IMR-90 (cell line): ENCODE results near the gene SLC25A40. TPM values are rescaled to one million over a fixed set of nuclear protein-coding genes. Genes with fewer than 3 reads are reported as not detected.

Experiments used
- ATAC-seq: fragments of 200-7000 bp; cut with Tn5 transposase; 2 replicates; pipeline ENCODE4 v1.9.1; 2020; ENCODE audit warnings: low read depth, mild to moderate bottlenecking, moderate library complexity
- BruUV-seq: library from RNA; stranded (reverse); fragments of 400-500 nt; replicated peaks from 2 replicates; lab custom pipeline; 2021; lab: Mats Ljungman, UMichigan
- CTCF ChIA-PET: fragments of 300-600 bp; formaldehyde crosslinking; extraction: SDS; loops from one replicate; lab custom pipeline; 2021; ENCODE audit warnings: antibody characterized with exemption; lab: Yijun Ruan, JAX
- POLR2A ChIA-PET: fragments of 300-600 bp; sonication (Branson Sonifier 250); formaldehyde crosslinking; loops from one replicate; lab custom pipeline; 2022; ENCODE audit warnings: antibody characterized with exemption; ENCODE audit not compliant: unreplicated experiment; lab: Charles Lee
- DNase-seq: peaks from one replicate; pipeline ENCODE4 v3.0.0; 2013
- H2AFZ ChIP-seq: replicated peaks from 2 replicates; pipeline ENCODE3; 2013; ENCODE audit warnings: low read length, mild to moderate bottlenecking; ENCODE audit not compliant: poor library complexity
- H2AK5ac ChIP-seq: 2 replicates; pipeline ENCODE4 v1.6.1; 2013; ENCODE audit warnings: low read depth, low read length, inconsistent platforms
- H2AK9ac ChIP-seq: replicated peaks from 2 replicates; pipeline ENCODE3; 2013; ENCODE audit warnings: mild to moderate bottlenecking, low read depth, low read length, moderate library complexity; ENCODE audit not compliant: poor library complexity
- H2BK120ac ChIP-seq: 2 replicates; pipeline ENCODE4 v1.6.1; 2013; ENCODE audit warnings: low read depth, low read length, inconsistent platforms
- H2BK15ac ChIP-seq: 3 replicates; pipeline ENCODE4 v1.6.1; 2013; ENCODE audit warnings: low read depth, low read length, inconsistent platforms
- H2BK20ac ChIP-seq: 2 replicates; pipeline ENCODE4 v1.6.1; 2013; ENCODE audit warnings: low read depth, mild to moderate bottlenecking, inconsistent platforms, low read length, moderate library complexity
- H2BK5ac ChIP-seq: 2 replicates; pipeline ENCODE4 v1.6.1; 2013; ENCODE audit warnings: mild to moderate bottlenecking, low read depth, low read length, inconsistent platforms; ENCODE audit not compliant: poor library complexity, severe bottlenecking
- H3K14ac ChIP-seq: replicated peaks from 2 replicates; pipeline ENCODE4 v1.6.1; 2013; ENCODE audit warnings: low read depth, low read length, inconsistent platforms
- H3K18ac ChIP-seq: 2 replicates; pipeline ENCODE4 v1.6.1; 2013; ENCODE audit warnings: low read depth, low read length, control low read depth
- H3K23ac ChIP-seq: 2 replicates; pipeline ENCODE4 v1.6.1; 2013; ENCODE audit warnings: low read depth, low read length, inconsistent platforms
- H3K27ac ChIP-seq: 2 replicates; pipeline ENCODE4 v1.5.1; 2013; ENCODE audit warnings: mild to moderate bottlenecking, control low read depth, low read length; ENCODE audit not compliant: insufficient read depth
- H3K27me3 ChIP-seq: 2 replicates; pipeline ENCODE4 v1.6.1; 2013; ENCODE audit warnings: low read length; ENCODE audit not compliant: control insufficient read depth, insufficient read depth
- H3K36me3 ChIP-seq: 2 replicates; pipeline ENCODE4 v1.6.1; 2013; ENCODE audit warnings: low read length, mixed read lengths; ENCODE audit not compliant: control insufficient read depth, insufficient read depth
- H3K4ac ChIP-seq: 2 replicates; pipeline ENCODE4 v1.6.1; 2013; ENCODE audit warnings: low read depth, low read length, inconsistent platforms
- H3K4me1 ChIP-seq: 2 replicates; pipeline ENCODE4 v1.6.1; 2013; ENCODE audit warnings: low read length, mixed read lengths; ENCODE audit not compliant: control insufficient read depth, insufficient read depth
- H3K4me2 ChIP-seq: 2 replicates; pipeline ENCODE4 v1.6.1; 2013; ENCODE audit warnings: low read depth, mild to moderate bottlenecking, control low read depth, low read length, moderate library complexity
- H3K4me3 ChIP-seq: 2 replicates; pipeline ENCODE4 v1.5.1; 2013; ENCODE audit warnings: low read depth, mild to moderate bottlenecking, control low read depth, low read length, moderate library complexity; ENCODE audit not compliant: insufficient read depth
- H3K56ac ChIP-seq: 2 replicates; pipeline ENCODE4 v1.6.1; 2013; ENCODE audit warnings: low read length, inconsistent platforms; ENCODE audit not compliant: insufficient read depth; ENCODE audit errors: extremely low read depth
- H3K79me1 ChIP-seq, 2 experiments: 2 replicates each; pipeline ENCODE4 v1.6.1; 2013; ENCODE audit warnings: low read length in 2 of 2, inconsistent platforms in 1 of 2, low read depth in 1 of 2
- H3K9ac ChIP-seq: 2 replicates; pipeline ENCODE4 v1.6.1; 2013; ENCODE audit warnings: low read depth, low read length, control low read depth
- H3K9me1 ChIP-seq: 2 replicates; pipeline ENCODE4 v1.6.1; 2013; ENCODE audit warnings: low read length, inconsistent platforms; ENCODE audit not compliant: insufficient read depth
- H3K9me3 ChIP-seq: 2 replicates; pipeline ENCODE4 v1.6.1; 2013; ENCODE audit warnings: low read length; ENCODE audit not compliant: control insufficient read depth, insufficient read depth
- H4K20me1 ChIP-seq: 2 replicates; pipeline ENCODE4 v1.6.1; 2013; ENCODE audit warnings: low read length, inconsistent platforms; ENCODE audit not compliant: insufficient read depth
- H4K5ac ChIP-seq: 2 replicates; pipeline ENCODE4 v1.6.1; 2013; ENCODE audit warnings: mild to moderate bottlenecking, low read depth, low read length, control low read depth
- H4K8ac ChIP-seq, 2 experiments: 2 replicates each; pipeline ENCODE4 v1.6.1; 2013; ENCODE audit warnings: low read depth in 2 of 2, low read length in 2 of 2, control low read depth in 1 of 2, inconsistent platforms in 1 of 2
- H4K91ac ChIP-seq: 2 replicates; pipeline ENCODE4 v1.6.1; 2013; ENCODE audit warnings: low read depth, low read length, inconsistent platforms; ENCODE audit not compliant: insufficient read depth
- CEBPB ChIP-seq: IDR thresholded peaks from 2 replicates; pipeline ENCODE4 v1.6.1; 2012; ENCODE audit warnings: low read depth, low read length, improper control_type of control experiment
- CHD1 ChIP-seq: IDR thresholded peaks from 2 replicates; pipeline ENCODE4 v1.6.1; 2012; ENCODE audit warnings: low read depth, low read length, improper control_type of control experiment
- MAZ ChIP-seq: IDR thresholded peaks from 2 replicates; pipeline ENCODE4 v1.6.1; 2012; ENCODE audit warnings: low read depth, mild to moderate bottlenecking, low read length, improper control_type of control experiment, moderate library complexity, borderline replicate concordance
- MXI1 ChIP-seq: IDR thresholded peaks from 2 replicates; pipeline ENCODE4 v1.6.1; 2012; ENCODE audit warnings: low read depth, mild to moderate bottlenecking, low read length, moderate library complexity, borderline replicate concordance
- NFE2L2 ChIP-seq: fragments of 150-350 bp; IDR thresholded peaks from 2 replicates; pipeline ENCODE4 v1.6.1; 2016; ENCODE audit warnings: low read depth, mild to moderate bottlenecking, low read length
- POLR2A ChIP-seq: IDR thresholded peaks from 2 replicates; pipeline ENCODE4 v1.6.1; 2012; ENCODE audit warnings: mild to moderate bottlenecking, low read depth, low read length
- RAD21 ChIP-seq: IDR thresholded peaks from 2 replicates; pipeline ENCODE4 v1.6.1; 2012; ENCODE audit warnings: low read length, improper control_type of control experiment
- RCOR1 ChIP-seq: IDR thresholded peaks from 2 replicates; pipeline ENCODE4 v1.6.1; 2012; ENCODE audit warnings: mild to moderate bottlenecking, low read length, improper control_type of control experiment; ENCODE audit not compliant: insufficient replicate concordance
- RFX5 ChIP-seq: IDR thresholded peaks from 2 replicates; pipeline ENCODE4 v1.8.0; 2012; ENCODE audit warnings: low read depth, mild to moderate bottlenecking, low read length, moderate library complexity
- SMC3 ChIP-seq: fragments of 150-350 bp; IDR thresholded peaks from 2 replicates; pipeline ENCODE4 v1.6.1; 2016; ENCODE audit warnings: low read depth, mild to moderate bottlenecking, antibody characterized with exemption, low read length, moderate library complexity
- WGBS, 2 experiments: methylation state at CpG; one replicate each; pipeline versions ENCODE4 v1.1.5 to v1.1.7; 2013; ENCODE audit warnings: missing lambda C conversion rate in 2 of 2; ENCODE audit not compliant: insufficient read length in 1 of 2; ENCODE audit errors: extremely low coverage in 2 of 2; 5-methylcytosine and 5-hydroxymethylcytosine counted together
- dilution Hi-C: fragments of 300-500 bp; cut with HindIII; formaldehyde crosslinking; loops from one replicate; pipeline ENCODE4 v1.14.3; 2018; ENCODE audit warnings: low sequenced_read_pairs; ENCODE audit not compliant: unreplicated experiment
- in situ Hi-C: fragments of 300-500 bp; cut with MboI; formaldehyde crosslinking; loops from 3 replicates; pipeline ENCODE4 v1.14.3; 2019; ENCODE audit warnings: low sequenced_read_pairs, inconsistent platforms, mixed read lengths
- intact Hi-C: fragments of 100-400 bp; cut with micrococcal nuclease; formaldehyde crosslinking; loops from 2 replicates; pipeline ENCODE4 v1.10.0; 2022
- polyA plus RNA-seq, 3 experiments: library from polyadenylated mRNA; depleted of rRNA; stranded (reverse); fragments of >200 nt; gene quantifications; 2 replicates each; pipeline ENCODE4 v1.2.3, GENCODE V29; 2012; ENCODE audit warnings: low replicate concordance in 1 of 3
- total RNA-seq: library from RNA; depleted of rRNA; stranded (reverse); fragments of >200 nt; gene quantifications from 2 replicates; pipeline ENCODE4 v1.2.3, GENCODE V29; 2012
- TF ChIP-seq, protein P1 (sequence below): conservative IDR thresholded peaks from 2 replicates; pipeline ENCODE4 v1.5.1; 2012; ENCODE audit warnings: mild to moderate bottlenecking, low read depth, low read length, improper control_type of control experiment
- TF ChIP-seq, protein P2 (sequence below): fragments of 150-350 bp; IDR thresholded peaks from 2 replicates; pipeline ENCODE4 v1.6.1; 2017; ENCODE audit warnings: mild to moderate bottlenecking, antibody characterized with exemption, low read length, low read depth
- TF ChIP-seq, protein P3 (sequence below): fragments of 150-350 bp; IDR thresholded peaks from 2 replicates; pipeline ENCODE4 v1.6.1; 2016; ENCODE audit warnings: low read depth, mild to moderate bottlenecking, low read length, moderate library complexity, borderline replicate concordance

SLC25A40 gene
- total and polyA plus RNA-seq, 2 of the 4 experiments (the other 2 are of a cell fraction): 4.7 to 6.1 TPM

DNA sequence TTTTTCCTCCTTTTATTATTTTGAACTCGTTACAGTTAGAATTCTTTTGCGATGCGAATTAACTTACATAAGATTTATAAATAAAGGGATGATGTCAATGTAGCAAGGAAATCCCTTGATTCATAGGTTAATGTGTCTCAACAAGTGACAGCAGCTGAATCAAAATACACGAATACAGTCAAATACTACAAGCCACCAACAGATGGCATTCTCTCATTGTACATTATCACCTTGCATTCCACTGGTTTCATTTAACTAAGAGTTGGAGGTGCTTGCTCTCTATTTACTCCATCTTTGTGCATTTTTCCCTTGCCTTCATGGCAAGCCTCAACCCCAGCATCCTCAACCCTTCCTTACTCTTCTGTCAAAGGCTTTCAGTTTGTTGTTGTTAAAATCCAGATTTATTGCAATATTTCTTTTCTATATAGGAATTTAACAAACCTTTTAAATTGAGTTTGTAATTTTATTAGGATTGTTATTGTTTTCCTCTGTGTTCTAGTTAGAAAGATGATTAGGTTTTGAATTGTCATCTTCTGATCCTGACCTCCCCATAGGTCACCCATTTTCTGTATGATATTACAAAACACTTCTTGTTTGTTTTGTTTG lies 78.3 kb downstream of the SLC25A40 start:
- Histone ChIP-seq H3K23ac (no peak overlapping the region), H2BK15ac (no peak overlapping the region), H3K27ac (no peak overlapping the region), H2BK120ac (no peak overlapping the region), H3K4ac (no peak overlapping the region), H4K5ac (no peak overlapping the region), H2AK9ac (no peak overlapping the region), H3K18ac (no peak overlapping the region), H2BK5ac (no peak overlapping the region), H4K91ac (no peak overlapping the region), H4K8ac (no peak overlapping the region), H2AK5ac (no peak overlapping the region), H3K9ac (no peak overlapping the region), H2AFZ (no peak overlapping the region), H3K4me2 (0 out of 2 replicates have a peak overlapping the region, but pooled peaks have one; percentile 21), H3K4me3 (no peak overlapping the region), H3K9me3 (no peaks in the 10 kb centered on the region), H3K36me3 (no peaks in the 10 kb centered on the region), H3K9me1 (no peaks in the 10 kb centered on the region), H3K27me3 (no peaks in the 10 kb centered on the region), H3K79me1 (no peaks in the 10 kb centered on the region), H3K56ac (no peak overlapping the region), H3K14ac (no peak overlapping the region), H2BK20ac (no peak overlapping the region), H3K4me1 (no peaks in the 10 kb centered on the region), H4K20me1 (no peaks in the 10 kb centered on the region)
- dilution Hi-C loops (no loop called here), intact Hi-C loops (loop anchor here (1.0 to 10.0 kb wide), 4 partner anchors 89 to 377 kb away; no protein-coding TSS in a partner anchor), in situ Hi-C loops (loop anchor here (25.0 kb wide), 1 partner anchor 314 kb away; no protein-coding TSS in a partner anchor)
- TF ChIP-seq RAD21: peak; percentile 70
- TF ChIP-seq MAZ: no peak
- no peak for TF ChIP-seq MXI1
- no peak for TF ChIP-seq RCOR1
- TF ChIP-seq, protein P1, sequence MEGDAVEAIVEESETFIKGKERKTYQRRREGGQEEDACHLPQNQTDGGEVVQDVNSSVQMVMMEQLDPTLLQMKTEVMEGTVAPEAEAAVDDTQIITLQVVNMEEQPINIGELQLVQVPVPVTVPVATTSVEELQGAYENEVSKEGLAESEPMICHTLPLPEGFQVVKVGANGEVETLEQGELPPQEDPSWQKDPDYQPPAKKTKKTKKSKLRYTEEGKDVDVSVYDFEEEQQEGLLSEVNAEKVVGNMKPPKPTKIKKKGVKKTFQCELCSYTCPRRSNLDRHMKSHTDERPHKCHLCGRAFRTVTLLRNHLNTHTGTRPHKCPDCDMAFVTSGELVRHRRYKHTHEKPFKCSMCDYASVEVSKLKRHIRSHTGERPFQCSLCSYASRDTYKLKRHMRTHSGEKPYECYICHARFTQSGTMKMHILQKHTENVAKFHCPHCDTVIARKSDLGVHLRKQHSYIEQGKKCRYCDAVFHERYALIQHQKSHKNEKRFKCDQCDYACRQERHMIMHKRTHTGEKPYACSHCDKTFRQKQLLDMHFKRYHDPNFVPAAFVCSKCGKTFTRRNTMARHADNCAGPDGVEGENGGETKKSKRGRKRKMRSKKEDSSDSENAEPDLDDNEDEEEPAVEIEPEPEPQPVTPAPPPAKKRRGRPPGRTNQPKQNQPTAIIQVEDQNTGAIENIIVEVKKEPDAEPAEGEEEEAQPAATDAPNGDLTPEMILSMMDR: peak; percentile 67
- TF ChIP-seq, protein P2, sequence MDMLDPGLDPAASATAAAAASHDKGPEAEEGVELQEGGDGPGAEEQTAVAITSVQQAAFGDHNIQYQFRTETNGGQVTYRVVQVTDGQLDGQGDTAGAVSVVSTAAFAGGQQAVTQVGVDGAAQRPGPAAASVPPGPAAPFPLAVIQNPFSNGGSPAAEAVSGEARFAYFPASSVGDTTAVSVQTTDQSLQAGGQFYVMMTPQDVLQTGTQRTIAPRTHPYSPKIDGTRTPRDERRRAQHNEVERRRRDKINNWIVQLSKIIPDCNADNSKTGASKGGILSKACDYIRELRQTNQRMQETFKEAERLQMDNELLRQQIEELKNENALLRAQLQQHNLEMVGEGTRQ: no peak
- peak; percentile 68 for TF ChIP-seq SMC3
- TF ChIP-seq NFE2L2: no peak
- TF ChIP-seq POLR2A: no peak
- TF ChIP-seq, protein P3, sequence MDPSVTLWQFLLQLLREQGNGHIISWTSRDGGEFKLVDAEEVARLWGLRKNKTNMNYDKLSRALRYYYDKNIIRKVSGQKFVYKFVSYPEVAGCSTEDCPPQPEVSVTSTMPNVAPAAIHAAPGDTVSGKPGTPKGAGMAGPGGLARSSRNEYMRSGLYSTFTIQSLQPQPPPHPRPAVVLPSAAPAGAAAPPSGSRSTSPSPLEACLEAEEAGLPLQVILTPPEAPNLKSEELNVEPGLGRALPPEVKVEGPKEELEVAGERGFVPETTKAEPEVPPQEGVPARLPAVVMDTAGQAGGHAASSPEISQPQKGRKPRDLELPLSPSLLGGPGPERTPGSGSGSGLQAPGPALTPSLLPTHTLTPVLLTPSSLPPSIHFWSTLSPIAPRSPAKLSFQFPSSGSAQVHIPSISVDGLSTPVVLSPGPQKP: no peak
- TF ChIP-seq CHD1: no peak
- no peak for TF ChIP-seq RFX5
- TF ChIP-seq CEBPB: no peak
- DNase-seq: peak; percentile 47
- POLR2A ChIA-PET: no interaction called here
- ATAC-seq: peak; percentile 79
- WGBS, 2 experiments: no CpG with 5 or more reads among the region's 4 CpGs
- BruUV-seq: no TSS peak
- CTCF ChIA-PET: interaction anchor here (0.6 to 1.7 kb wide), 4 partner anchors 12 to 89 kb away, joined by 3 to 5 read pairs (median 4); no protein-coding TSS in a partner anchor
